ENCODE data around the gene SMAP1. TPM values are rescaled to one million over a fixed set of nuclear protein-coding genes. Genes with fewer than 3 reads are reported as not detected.

Gene SMAP1
- polyA plus RNA-seq, 3 donors = 12.6 to 22.1 (median 20.3) TPM

DNA sequence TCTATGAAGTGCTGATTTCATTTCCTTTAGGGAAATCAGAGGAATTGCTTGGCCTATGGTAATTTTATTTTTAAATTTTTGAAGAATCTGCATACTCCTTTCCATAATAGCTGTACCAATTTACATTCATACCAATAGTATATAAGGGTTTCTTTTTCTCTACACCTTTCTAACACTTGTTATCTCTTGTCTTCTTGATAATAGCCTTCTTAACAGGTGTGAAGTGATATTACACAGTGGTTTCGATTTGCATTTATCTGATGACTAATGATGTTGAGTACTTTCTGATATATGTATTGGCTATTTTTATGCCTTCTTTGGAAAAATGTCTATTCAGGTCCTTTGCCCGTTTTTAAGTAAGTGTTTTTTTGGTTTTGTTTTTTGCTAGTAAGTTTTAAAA is 40.8 kb downstream of the SMAP1 start:
- Mint-ChIP-seq H3K4me1 (peaks cover 17% of the 10 kb centered on the region), H3K27ac (no peak overlapping the region), H3K4me3 (no peak overlapping the region), H3K9me3 (no peaks in the 10 kb centered on the region), H3K27me3 (ENCODE audit: low read depth in 3 of 3) (no peaks in the 10 kb centered on the region), H3K36me3 (peaks cover 0 to 6% of the 10 kb centered on the region in 2 donors)
- peaks cover 70% of the 10 kb centered on the region for H3K79me2 ChIP-seq (ENCODE audit: insufficient read depth, low read length)
- TF ChIP-seq, protein P1, sequence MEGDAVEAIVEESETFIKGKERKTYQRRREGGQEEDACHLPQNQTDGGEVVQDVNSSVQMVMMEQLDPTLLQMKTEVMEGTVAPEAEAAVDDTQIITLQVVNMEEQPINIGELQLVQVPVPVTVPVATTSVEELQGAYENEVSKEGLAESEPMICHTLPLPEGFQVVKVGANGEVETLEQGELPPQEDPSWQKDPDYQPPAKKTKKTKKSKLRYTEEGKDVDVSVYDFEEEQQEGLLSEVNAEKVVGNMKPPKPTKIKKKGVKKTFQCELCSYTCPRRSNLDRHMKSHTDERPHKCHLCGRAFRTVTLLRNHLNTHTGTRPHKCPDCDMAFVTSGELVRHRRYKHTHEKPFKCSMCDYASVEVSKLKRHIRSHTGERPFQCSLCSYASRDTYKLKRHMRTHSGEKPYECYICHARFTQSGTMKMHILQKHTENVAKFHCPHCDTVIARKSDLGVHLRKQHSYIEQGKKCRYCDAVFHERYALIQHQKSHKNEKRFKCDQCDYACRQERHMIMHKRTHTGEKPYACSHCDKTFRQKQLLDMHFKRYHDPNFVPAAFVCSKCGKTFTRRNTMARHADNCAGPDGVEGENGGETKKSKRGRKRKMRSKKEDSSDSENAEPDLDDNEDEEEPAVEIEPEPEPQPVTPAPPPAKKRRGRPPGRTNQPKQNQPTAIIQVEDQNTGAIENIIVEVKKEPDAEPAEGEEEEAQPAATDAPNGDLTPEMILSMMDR (IDR thresholded peaks at IDR 0.05) = no peak
- no peak overlapping the region for H3K9ac ChIP-seq (ENCODE audit: insufficient read depth, low read length, poor library complexity, severe bottlenecking)
- no peak for DNase-seq
- H3K9me3 ChIP-seq (replicated peaks in 1 of 2; ENCODE audit: control insufficient read depth in 1 of 2, insufficient read depth in 1 of 2, low read length in 2 of 2) = no peaks in the 10 kb centered on the region
- H3K36me3 ChIP-seq (replicated peaks in 1 of 2; ENCODE audit: control insufficient read depth in 1 of 2, insufficient read depth in 2 of 2, low read length in 2 of 2) = no peaks in the 10 kb centered on the region
- no peak overlapping the region for H3K4me3 ChIP-seq (replicated peaks in 1 of 3; ENCODE audit: low read depth in 2 of 3, low read length in 3 of 3)
- no peaks in the 10 kb centered on the region for H3K27me3 ChIP-seq (ENCODE audit: control insufficient read depth in 2 of 2, insufficient read depth in 2 of 2, low read length in 2 of 2)
- H4K20me1 ChIP-seq (ENCODE audit: insufficient read depth, low read length) = peaks cover 90% of the 10 kb centered on the region
- no CpG with 5 or more reads among the region's 2 CpGs for WGBS (ENCODE audit: insufficient coverage)
- H3K4me2 ChIP-seq (replicated peaks; ENCODE audit: extremely low read depth, low read length, poor library complexity, severe bottlenecking) = no peak overlapping the region
- no peak overlapping the region for H2AFZ ChIP-seq (ENCODE audit: insufficient read depth, low read depth, low read length, poor library complexity, severe bottlenecking)
- H3K27ac ChIP-seq (ENCODE audit: low read depth in 1 of 2, low read length in 2 of 2) = no peak overlapping the region
- H3K4me1 ChIP-seq (ENCODE audit: control insufficient read depth in 1 of 2, insufficient read depth in 2 of 2, low read length in 2 of 2) = peaks cover 0 to 5% of the 10 kb centered on the region in 2 donors
- intact Hi-C loops (cut with micrococcal nuclease) = loop anchor here (5.0 to 10.0 kb wide), 3 partner anchors 174 to 246 kb away; partner anchors contain the start of gene B3GAT2 (in 1 of the 2)

GRCh38 chr6:70709826-70710225 is 42.1 kb downstream of the SMAP1 start:
- Mint-ChIP-seq H3K36me3 (peaks cover 0 to 7% of the 10 kb centered on the region in 2 donors), H3K4me1 (peaks cover 17% of the 10 kb centered on the region), H3K9me3 (peaks cover 6 to 12% (median 8%) of the 10 kb centered on the region in 7 donors), H3K4me3 (no peak overlapping the region), H3K27ac (no peak overlapping the region), H3K27me3 (ENCODE audit: low read depth in 3 of 3) (no peaks in the 10 kb centered on the region)
- Histone ChIP-seq H3K9me3 (replicated peaks in 1 of 2; ENCODE audit: control insufficient read depth in 1 of 2, insufficient read depth in 1 of 2, low read length in 2 of 2) (peaks cover under 1 to 13% of the 10 kb centered on the region in 2 donors), H3K27ac (ENCODE audit: low read depth in 1 of 2, low read length in 2 of 2) (no peak overlapping the region), H3K27me3 (ENCODE audit: control insufficient read depth in 2 of 2, insufficient read depth in 2 of 2, low read length in 2 of 2) (no peaks in the 10 kb centered on the region), H3K4me2 (replicated peaks; ENCODE audit: extremely low read depth, low read length, poor library complexity, severe bottlenecking) (no peak overlapping the region), H3K9ac (ENCODE audit: insufficient read depth, low read length, poor library complexity, severe bottlenecking) (no peak overlapping the region), H3K36me3 (replicated peaks in 1 of 2; ENCODE audit: control insufficient read depth in 1 of 2, insufficient read depth in 2 of 2, low read length in 2 of 2) (no peaks in the 10 kb centered on the region), H2AFZ (ENCODE audit: insufficient read depth, low read depth, low read length, poor library complexity, severe bottlenecking) (no peak overlapping the region), H3K4me1 (ENCODE audit: control insufficient read depth in 1 of 2, insufficient read depth in 2 of 2, low read length in 2 of 2) (peaks cover 0 to 5% of the 10 kb centered on the region in 2 donors), H4K20me1 (ENCODE audit: insufficient read depth, low read length) (peaks cover 77% of the 10 kb centered on the region), H3K4me3 (replicated peaks in 1 of 3; ENCODE audit: low read depth in 2 of 3, low read length in 3 of 3) (no peak overlapping the region), H3K79me2 (ENCODE audit: insufficient read depth, low read length) (peaks cover 77% of the 10 kb centered on the region)
- intact Hi-C loops (cut with micrococcal nuclease) = loop anchor here (5.0 to 10.0 kb wide), 3 partner anchors 172 to 245 kb away; partner anchors contain the start of gene B3GAT2 (in 1 of the 2)
- DNase-seq = peak; percentile 36 to 67 (median 60)
- WGBS (ENCODE audit: insufficient coverage) = no CpG with 5 or more reads among the region's 3 CpGs
- TF ChIP-seq, protein P1 (IDR thresholded peaks at IDR 0.05) = no peak
